Liver (tissue), 9 donors: ENCODE results near the gene USP30. TPM values are rescaled to one million over a fixed set of nuclear protein-coding genes. Genes with fewer than 3 reads are reported as not detected.

Source experiments
- DNase-seq: peaks from one replicate; pipeline ENCODE4 v3.0.0-alpha.2; 2017; ENCODE audit warnings: low spot score
- H3K27ac ChIP-seq, 2 donors: one replicate each; pipeline ENCODE4 v1.7.0; 2013; ENCODE audit warnings: inconsistent platforms in 2 of 2, low read length in 2 of 2, control low read depth in 1 of 2, low read depth in 1 of 2, mild to moderate bottlenecking in 1 of 2
- H3K27me3 ChIP-seq, 4 donors: one replicate each; pipeline versions ENCODE4 v1.6.1 to v1.7.0; 2013; ENCODE audit warnings: low read length in 3 of 4, inconsistent platforms in 1 of 4, mild to moderate bottlenecking in 1 of 4, moderate library complexity in 1 of 4; ENCODE audit not compliant: control insufficient read depth in 4 of 4, insufficient read depth in 4 of 4
- H3K36me3 ChIP-seq, 4 donors: one replicate each; pipeline versions ENCODE4 v1.6.1 to v1.7.0; 2013; ENCODE audit warnings: low read length in 3 of 4, mild to moderate bottlenecking in 3 of 4, low read depth in 1 of 4, moderate library complexity in 1 of 4; ENCODE audit not compliant: control insufficient read depth in 4 of 4, insufficient read depth in 3 of 4
- H3K4me1 ChIP-seq, 4 donors: one replicate each; pipeline versions ENCODE4 v1.6.1 to v1.7.0; 2013; ENCODE audit warnings: low read length in 3 of 4, mild to moderate bottlenecking in 3 of 4, moderate library complexity in 1 of 4; ENCODE audit not compliant: control insufficient read depth in 4 of 4, insufficient read depth in 4 of 4
- H3K4me3 ChIP-seq, 3 donors: one replicate each; pipeline versions ENCODE4 v1.6.1 to v1.7.0; 2013; ENCODE audit warnings: low read length in 3 of 3, control low read depth in 1 of 3, low read depth in 1 of 3, mild to moderate bottlenecking in 1 of 3
- H3K9ac ChIP-seq, 2 donors: one replicate each; pipeline ENCODE4 v1.7.0; 2013; ENCODE audit warnings: low read length in 2 of 2, mild to moderate bottlenecking in 2 of 2, moderate library complexity in 2 of 2, control low read depth in 1 of 2, low read depth in 1 of 2
- H3K9me3 ChIP-seq, 4 donors: one replicate each; pipeline versions ENCODE4 v1.6.1 to v1.7.0; 2013; ENCODE audit warnings: low read length in 3 of 4; ENCODE audit not compliant: control insufficient read depth in 4 of 4
- EGR1 ChIP-seq, 2 donors: IDR thresholded peaks; 2 replicates each; pipeline ENCODE4 v1.6.1; 2016 to 2018; ENCODE audit warnings: antibody characterized with exemption in 2 of 2, low read depth in 2 of 2
- FOXA1 ChIP-seq: IDR thresholded peaks from 2 replicates; pipeline ENCODE4 v1.6.1; 2016; ENCODE audit warnings: antibody characterized with exemption
- FOXA2 ChIP-seq: IDR thresholded peaks from 2 replicates; pipeline ENCODE4 v1.6.1; 2016; ENCODE audit warnings: antibody characterized with exemption
- GABPA ChIP-seq, 2 donors: IDR thresholded peaks in 1 of 2; conservative IDR thresholded peaks in 1 of 2; 2 replicates each; pipeline ENCODE4 v1.6.1; 2016; ENCODE audit warnings: antibody characterized with exemption in 2 of 2, mild to moderate bottlenecking in 1 of 2, moderate library complexity in 1 of 2
- HNF4A ChIP-seq, 2 donors: conservative IDR thresholded peaks; 2 replicates each; pipeline ENCODE4 v1.6.1; 2016; ENCODE audit warnings: antibody characterized with exemption in 2 of 2, mild to moderate bottlenecking in 2 of 2
- HNF4G ChIP-seq: IDR thresholded peaks from 2 replicates; pipeline ENCODE4 v1.6.1; 2016; ENCODE audit warnings: antibody characterized with exemption
- JUND ChIP-seq, 2 donors: IDR thresholded peaks; 2 replicates each; pipeline ENCODE4 v1.6.1; 2016; ENCODE audit warnings: antibody characterized with exemption in 2 of 2
- NR2F2 ChIP-seq: IDR thresholded peaks from 2 replicates; pipeline ENCODE4 v1.6.1; 2016; ENCODE audit warnings: antibody characterized with exemption
- RAD21 ChIP-seq, 2 donors: IDR thresholded peaks; 2 replicates each; pipeline ENCODE4 v1.6.1; 2016; ENCODE audit warnings: antibody characterized with exemption in 2 of 2, mild to moderate bottlenecking in 2 of 2
- RXRA ChIP-seq, 2 donors: IDR thresholded peaks; 2 replicates each; pipeline ENCODE4 v1.6.1; 2017 to 2018; ENCODE audit warnings: antibody characterized with exemption in 2 of 2, mild to moderate bottlenecking in 1 of 2
- SP1 ChIP-seq: IDR thresholded peaks from 2 replicates; pipeline ENCODE4 v1.6.1; 2018; ENCODE audit warnings: antibody characterized with exemption, mild to moderate bottlenecking
- TAF1 ChIP-seq: conservative IDR thresholded peaks from 2 replicates; pipeline ENCODE4 v1.6.1; 2016; ENCODE audit warnings: antibody characterized with exemption, mild to moderate bottlenecking
- YY1 ChIP-seq: IDR thresholded peaks from 2 replicates; pipeline ENCODE4 v1.6.1; 2016; ENCODE audit warnings: antibody characterized with exemption, mild to moderate bottlenecking
- WGBS: extraction: QIAGEN DNeasy Blood & Tissue Kit; methylation state at CpG from one replicate; pipeline ENCODE4 v1.1.7; 2013; 5-methylcytosine and 5-hydroxymethylcytosine counted together
- polyA plus RNA-seq, 2 donors: library from polyadenylated mRNA; stranded (reverse) in 1 of 2; unstranded in 1 of 2; fragments of 200-250 nt in 1 of 2; fragments of >200 nt in 1 of 2; fragmentation: Nextera tagmentation in 1 of 2; extraction: Ambion mirVana in 1 of 2; gene quantifications; one replicate each; pipeline versions ENCODE4 v1.2.1 to v1.2.3, GENCODE V29; 2013 to 2015
- total RNA-seq, 2 donors: library from RNA; depleted of rRNA; stranded (reverse); fragments of >200 nt; gene quantifications; one replicate each; pipeline ENCODE4 v1.2.3, GENCODE V29; 2014
- TF ChIP-seq, protein P1 (sequence below): IDR thresholded peaks from 2 replicates; pipeline ENCODE4 v1.6.1; 2016; ENCODE audit warnings: antibody characterized with exemption
- TF ChIP-seq, protein P2 (sequence below): fragments of 150-350 bp; IDR thresholded peaks from 2 replicates; pipeline ENCODE4 v1.5.1; 2017; ENCODE audit warnings: improper control_type of control experiment, low read depth, low read length; ENCODE audit not compliant: missing input control
- TF ChIP-seq, protein P3 (sequence below): IDR thresholded peaks from 2 replicates; pipeline ENCODE4 v1.6.1; 2016; ENCODE audit warnings: antibody characterized with exemption
- TF ChIP-seq, protein P4 (sequence below): IDR thresholded peaks from 2 replicates; pipeline ENCODE4 v1.6.1; 2016; ENCODE audit warnings: antibody characterized with exemption
- TF ChIP-seq, protein P5 (sequence below): IDR thresholded peaks from 2 replicates; pipeline ENCODE4 v1.6.1; 2016; ENCODE audit warnings: antibody characterized with exemption, mild to moderate bottlenecking
- donor health status: healthy.
- donor health status: healthy.
- donor health status: healthy.
- donor health status: healthy.
- donor health status: healthy.

Gene USP30
- total and polyA plus RNA-seq, 4 donors, result 6.4 to 12.1 (median 9.4) TPM

DNA sequence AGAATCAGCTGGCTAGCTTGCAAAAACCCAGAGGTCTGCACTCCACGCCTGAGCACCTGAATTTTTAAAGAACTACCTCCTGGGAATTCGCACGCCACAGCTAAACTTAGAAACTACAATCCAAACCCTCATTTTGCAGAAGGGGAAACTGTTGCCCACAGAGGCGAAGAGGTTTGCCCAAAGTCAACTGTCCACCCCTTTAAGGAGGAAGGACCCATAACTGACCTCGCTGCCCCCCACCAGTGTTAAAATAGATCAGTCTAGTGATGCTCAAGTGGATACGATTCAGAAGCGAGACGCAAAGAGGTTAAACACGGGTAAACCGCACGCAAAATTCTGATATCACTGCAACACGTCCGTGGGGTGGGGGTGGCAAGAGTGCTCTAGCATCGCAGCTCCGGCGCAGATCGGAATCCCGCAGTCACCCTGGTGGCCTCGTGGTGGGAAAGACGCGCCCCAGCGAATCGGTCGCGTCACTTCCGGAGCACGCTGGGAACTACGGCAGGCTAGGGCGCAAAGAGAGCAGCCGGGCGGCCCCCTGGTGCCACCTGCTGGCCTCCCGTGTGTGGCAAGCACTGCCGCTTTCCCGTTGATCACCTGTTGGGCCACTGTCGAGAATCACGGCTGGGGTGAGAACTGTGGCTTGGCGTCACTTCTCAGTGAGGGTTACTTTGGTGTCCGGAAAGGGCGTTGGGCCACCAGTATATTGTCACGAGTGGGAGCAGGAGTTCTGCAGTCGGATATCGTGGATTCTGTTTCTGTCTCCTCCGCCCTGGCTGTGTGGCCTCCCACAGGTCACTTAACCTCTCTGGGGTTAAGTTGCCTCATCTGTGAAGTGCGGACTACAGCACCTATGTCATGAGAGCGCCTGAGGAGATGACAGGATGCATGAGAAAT lies 40.9 kb downstream of the USP30 start, which contains the start of gene ALKBH2:
TSS of gene ALKBH2 (minus strand) at position 451 of the 897 bp plus-strand sequence. CDS start 686 bp downstream, outside the sequence.
- peak within 1 kb of the TSS; percentile 52 to 77 (median 68) for H3K4me3 ChIP-seq
- WGBS, result 6% methylated on average over 45 of the region's 45 CpGs
- DNase-seq, result peak; percentile 93
- peaks cover 7 to 53% (median 37%) of the 10 kb centered on the region in 4 donors for H3K4me1 ChIP-seq
- TF ChIP-seq, protein P1, sequence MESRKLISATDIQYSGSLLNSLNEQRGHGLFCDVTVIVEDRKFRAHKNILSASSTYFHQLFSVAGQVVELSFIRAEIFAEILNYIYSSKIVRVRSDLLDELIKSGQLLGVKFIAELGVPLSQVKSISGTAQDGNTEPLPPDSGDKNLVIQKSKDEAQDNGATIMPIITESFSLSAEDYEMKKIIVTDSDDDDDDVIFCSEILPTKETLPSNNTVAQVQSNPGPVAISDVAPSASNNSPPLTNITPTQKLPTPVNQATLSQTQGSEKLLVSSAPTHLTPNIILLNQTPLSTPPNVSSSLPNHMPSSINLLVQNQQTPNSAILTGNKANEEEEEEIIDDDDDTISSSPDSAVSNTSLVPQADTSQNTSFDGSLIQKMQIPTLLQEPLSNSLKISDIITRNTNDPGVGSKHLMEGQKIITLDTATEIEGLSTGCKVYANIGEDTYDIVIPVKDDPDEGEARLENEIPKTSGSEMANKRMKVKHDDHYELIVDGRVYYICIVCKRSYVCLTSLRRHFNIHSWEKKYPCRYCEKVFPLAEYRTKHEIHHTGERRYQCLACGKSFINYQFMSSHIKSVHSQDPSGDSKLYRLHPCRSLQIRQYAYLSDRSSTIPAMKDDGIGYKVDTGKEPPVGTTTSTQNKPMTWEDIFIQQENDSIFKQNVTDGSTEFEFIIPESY, result peak; percentile 88
- TF ChIP-seq, protein P2, sequence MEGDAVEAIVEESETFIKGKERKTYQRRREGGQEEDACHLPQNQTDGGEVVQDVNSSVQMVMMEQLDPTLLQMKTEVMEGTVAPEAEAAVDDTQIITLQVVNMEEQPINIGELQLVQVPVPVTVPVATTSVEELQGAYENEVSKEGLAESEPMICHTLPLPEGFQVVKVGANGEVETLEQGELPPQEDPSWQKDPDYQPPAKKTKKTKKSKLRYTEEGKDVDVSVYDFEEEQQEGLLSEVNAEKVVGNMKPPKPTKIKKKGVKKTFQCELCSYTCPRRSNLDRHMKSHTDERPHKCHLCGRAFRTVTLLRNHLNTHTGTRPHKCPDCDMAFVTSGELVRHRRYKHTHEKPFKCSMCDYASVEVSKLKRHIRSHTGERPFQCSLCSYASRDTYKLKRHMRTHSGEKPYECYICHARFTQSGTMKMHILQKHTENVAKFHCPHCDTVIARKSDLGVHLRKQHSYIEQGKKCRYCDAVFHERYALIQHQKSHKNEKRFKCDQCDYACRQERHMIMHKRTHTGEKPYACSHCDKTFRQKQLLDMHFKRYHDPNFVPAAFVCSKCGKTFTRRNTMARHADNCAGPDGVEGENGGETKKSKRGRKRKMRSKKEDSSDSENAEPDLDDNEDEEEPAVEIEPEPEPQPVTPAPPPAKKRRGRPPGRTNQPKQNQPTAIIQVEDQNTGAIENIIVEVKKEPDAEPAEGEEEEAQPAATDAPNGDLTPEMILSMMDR, result peak; percentile 98
- TF ChIP-seq RAD21 (IDR thresholded peaks at IDR 0.05), result peak; percentile 99 to 100
- no peak for TF ChIP-seq FOXA1
- no peak for TF ChIP-seq HNF4G
- TF ChIP-seq SP1, result peak; percentile 58
- TF ChIP-seq HNF4A (conservative IDR thresholded peaks at IDR 0.05), result peak in 1 of 2 donors; percentile 8
- TF ChIP-seq NR2F2, result peak; percentile 61
- peak; percentile 73 to 77 for TF ChIP-seq RXRA (IDR thresholded peaks at IDR 0.05)
- peak; percentile 76 to 93 for TF ChIP-seq GABPA (IDR thresholded peaks at IDR 0.05 in 1 of 2, conservative IDR thresholded peaks at IDR 0.05 in 1 of 2)
- TF ChIP-seq, protein P3, sequence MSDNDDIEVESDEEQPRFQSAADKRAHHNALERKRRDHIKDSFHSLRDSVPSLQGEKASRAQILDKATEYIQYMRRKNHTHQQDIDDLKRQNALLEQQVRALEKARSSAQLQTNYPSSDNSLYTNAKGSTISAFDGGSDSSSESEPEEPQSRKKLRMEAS, result peak; percentile 97
- no peaks in the 10 kb centered on the region for H3K9me3 ChIP-seq
- peaks cover 0 to 3% (median under 1%) of the 10 kb centered on the region in 4 donors for H3K36me3 ChIP-seq
- H3K27ac ChIP-seq, result peak within 1 kb of the TSS; percentile 82 to 89
- peak within 1 kb of the TSS; percentile 75 to 82 for H3K9ac ChIP-seq
- no peaks in the 10 kb centered on the region for H3K27me3 ChIP-seq

DNA sequence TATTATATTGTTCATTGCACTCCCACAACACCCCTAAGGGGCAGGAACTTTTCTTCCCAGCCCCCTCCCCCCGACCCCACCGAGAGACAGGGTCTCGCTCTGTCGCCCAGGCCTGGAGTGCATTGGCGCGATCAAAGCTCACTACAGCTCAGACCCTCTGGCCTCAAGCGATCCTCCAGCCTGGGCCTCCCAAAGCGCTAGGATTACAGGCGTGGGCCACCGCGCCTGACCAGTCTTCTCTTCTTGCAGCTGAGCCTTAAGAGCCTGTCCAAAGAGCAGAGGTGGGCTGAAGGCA lies 44.7 kb downstream of the USP30 start:
- H3K27ac ChIP-seq, result no peak overlapping the region
- H3K9me3 ChIP-seq, result no peaks in the 10 kb centered on the region
- 41% methylated on average over 11 of the region's 11 CpGs for WGBS
- peaks cover 0 to 4% (median 0%) of the 10 kb centered on the region in 4 donors for H3K36me3 ChIP-seq
- H3K4me3 ChIP-seq, result peak overlapping the region in 1 of 3 donors; percentile 53
- H3K9ac ChIP-seq, result no peak overlapping the region
- H3K4me1 ChIP-seq, result peaks cover 5 to 39% (median 24%) of the 10 kb centered on the region in 4 donors
- no peaks in the 10 kb centered on the region for H3K27me3 ChIP-seq
- DNase-seq, result no peak
- TF ChIP-seq, protein P4, sequence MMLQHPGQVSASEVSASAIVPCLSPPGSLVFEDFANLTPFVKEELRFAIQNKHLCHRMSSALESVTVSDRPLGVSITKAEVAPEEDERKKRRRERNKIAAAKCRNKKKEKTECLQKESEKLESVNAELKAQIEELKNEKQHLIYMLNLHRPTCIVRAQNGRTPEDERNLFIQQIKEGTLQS, result no peak
- TF ChIP-seq RXRA (IDR thresholded peaks at IDR 0.05), result no peak
- TF ChIP-seq HNF4G, result no peak
- TF ChIP-seq, protein P1, result no peak
- TF ChIP-seq SP1, result no peak
- no peak for TF ChIP-seq TAF1
- TF ChIP-seq FOXA2, result no peak
- no peak for TF ChIP-seq YY1
- TF ChIP-seq EGR1 (IDR thresholded peaks at IDR 0.05; ENCODE audit: low read depth in 2 of 2), result no peak
- TF ChIP-seq, protein P2, result no peak
- TF ChIP-seq FOXA1, result no peak
- no peak for TF ChIP-seq RAD21 (IDR thresholded peaks at IDR 0.05)
- TF ChIP-seq, protein P5, sequence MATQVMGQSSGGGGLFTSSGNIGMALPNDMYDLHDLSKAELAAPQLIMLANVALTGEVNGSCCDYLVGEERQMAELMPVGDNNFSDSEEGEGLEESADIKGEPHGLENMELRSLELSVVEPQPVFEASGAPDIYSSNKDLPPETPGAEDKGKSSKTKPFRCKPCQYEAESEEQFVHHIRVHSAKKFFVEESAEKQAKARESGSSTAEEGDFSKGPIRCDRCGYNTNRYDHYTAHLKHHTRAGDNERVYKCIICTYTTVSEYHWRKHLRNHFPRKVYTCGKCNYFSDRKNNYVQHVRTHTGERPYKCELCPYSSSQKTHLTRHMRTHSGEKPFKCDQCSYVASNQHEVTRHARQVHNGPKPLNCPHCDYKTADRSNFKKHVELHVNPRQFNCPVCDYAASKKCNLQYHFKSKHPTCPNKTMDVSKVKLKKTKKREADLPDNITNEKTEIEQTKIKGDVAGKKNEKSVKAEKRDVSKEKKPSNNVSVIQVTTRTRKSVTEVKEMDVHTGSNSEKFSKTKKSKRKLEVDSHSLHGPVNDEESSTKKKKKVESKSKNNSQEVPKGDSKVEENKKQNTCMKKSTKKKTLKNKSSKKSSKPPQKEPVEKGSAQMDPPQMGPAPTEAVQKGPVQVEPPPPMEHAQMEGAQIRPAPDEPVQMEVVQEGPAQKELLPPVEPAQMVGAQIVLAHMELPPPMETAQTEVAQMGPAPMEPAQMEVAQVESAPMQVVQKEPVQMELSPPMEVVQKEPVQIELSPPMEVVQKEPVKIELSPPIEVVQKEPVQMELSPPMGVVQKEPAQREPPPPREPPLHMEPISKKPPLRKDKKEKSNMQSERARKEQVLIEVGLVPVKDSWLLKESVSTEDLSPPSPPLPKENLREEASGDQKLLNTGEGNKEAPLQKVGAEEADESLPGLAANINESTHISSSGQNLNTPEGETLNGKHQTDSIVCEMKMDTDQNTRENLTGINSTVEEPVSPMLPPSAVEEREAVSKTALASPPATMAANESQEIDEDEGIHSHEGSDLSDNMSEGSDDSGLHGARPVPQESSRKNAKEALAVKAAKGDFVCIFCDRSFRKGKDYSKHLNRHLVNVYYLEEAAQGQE, result no peak
- no peak for TF ChIP-seq NR2F2
- TF ChIP-seq HNF4A (conservative IDR thresholded peaks at IDR 0.05), result no peak
- TF ChIP-seq JUND (IDR thresholded peaks at IDR 0.05), result no peak
